ENCODE measurements around the gene RNF187. TPM values are rescaled to one million over a fixed set of nuclear protein-coding genes. Genes with fewer than 3 reads are reported as not detected.

The RNF187 gene
- total RNA-seq, 1 donor from 2014 or later, result 122 TPM

DNA sequence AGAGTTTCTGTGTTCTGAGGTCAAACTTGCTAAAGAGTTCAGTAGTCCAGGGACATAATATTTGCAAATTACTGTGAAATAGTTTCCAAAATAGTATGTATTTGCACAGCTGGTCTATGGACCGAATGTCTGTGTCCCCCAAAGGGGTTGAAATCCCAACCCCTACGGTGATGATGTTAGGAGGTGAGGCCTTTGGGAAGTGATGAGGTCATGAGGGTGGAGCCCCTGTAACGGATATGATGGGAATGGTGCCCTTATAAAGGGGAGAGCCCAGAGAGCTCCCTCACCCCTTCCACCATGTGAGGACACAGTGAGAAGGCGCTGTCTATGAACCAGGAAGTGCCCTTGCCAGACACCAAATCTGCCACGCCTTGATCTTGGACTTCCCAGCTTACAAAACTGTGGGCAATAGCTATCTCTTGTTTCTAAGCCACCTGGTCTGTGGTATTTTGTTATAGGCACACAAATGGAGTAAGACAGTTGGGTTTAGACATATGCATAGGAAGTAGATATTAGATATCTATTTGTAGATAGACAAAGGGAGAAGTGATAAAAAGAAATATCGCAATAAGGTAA, 21.7 kb downstream of the RNF187 start:
- no peak for DNase-seq (ENCODE audit: low spot score)

DNA sequence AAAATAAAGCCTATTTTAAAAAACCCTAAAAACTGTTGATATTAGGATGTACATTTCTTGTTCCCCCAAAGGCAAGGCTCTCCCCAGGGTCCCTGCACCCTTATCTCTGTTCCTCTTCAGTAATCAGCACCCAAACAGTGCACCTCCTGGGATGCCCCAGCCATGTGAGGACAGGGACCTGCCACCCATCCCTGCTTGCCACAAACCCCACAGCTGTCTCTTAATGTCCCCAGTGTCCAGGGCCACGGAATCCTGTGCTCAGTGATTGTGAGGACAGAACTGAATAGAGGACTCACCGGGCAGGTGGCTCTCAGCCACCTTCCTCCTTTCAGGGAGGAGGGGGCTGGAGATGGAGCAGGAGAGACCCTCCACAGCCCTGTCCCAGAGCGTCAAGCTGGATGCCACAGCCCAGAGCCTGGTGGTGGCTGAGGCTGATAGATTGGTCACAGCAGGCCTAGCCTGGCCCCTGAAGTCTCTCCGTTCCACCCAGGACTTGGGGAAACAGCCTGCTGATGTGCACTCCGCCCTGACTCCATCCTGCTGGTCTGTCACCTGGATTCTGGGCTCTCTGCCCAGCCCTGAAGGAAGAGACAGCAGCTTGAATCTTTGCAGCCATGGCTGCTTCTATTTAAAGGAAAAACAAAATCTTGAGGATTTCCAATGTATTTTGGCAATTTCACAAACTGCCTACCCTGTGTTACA, 23.1 kb downstream of the RNF187 start:
- no peak for DNase-seq (ENCODE audit: low spot score)

DNA sequence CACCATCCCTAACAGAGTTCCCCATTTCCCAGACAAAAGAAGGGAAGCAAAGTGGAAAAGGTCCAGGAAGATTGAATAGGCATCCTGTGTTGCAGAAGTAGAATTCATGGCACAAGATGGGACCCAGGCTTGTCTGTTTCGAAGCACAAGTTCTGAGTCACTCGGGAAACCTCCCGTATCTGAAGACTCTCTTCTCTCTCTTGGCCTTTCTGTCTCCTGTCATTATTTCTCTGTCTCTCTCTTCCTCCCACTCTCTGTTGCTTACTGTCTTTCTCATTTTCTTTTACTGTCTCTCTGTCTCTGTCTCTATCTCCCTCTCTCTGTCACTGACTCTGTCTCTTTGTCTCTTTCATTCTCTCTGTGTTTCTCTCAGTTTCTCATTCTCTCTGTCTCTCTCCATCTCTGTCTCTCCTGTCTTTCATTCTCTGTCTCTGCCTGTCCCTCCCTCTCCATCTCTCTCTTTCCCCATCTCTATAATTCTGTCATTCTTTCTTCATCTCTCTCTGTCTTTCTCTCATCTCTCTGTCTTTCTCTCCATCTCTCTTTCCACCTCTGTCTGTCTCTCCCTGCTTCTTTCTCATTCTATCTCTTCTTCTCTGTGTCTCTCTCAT, 23.7 kb downstream of the RNF187 start:
- no peak for DNase-seq (ENCODE audit: low spot score)

DNA sequence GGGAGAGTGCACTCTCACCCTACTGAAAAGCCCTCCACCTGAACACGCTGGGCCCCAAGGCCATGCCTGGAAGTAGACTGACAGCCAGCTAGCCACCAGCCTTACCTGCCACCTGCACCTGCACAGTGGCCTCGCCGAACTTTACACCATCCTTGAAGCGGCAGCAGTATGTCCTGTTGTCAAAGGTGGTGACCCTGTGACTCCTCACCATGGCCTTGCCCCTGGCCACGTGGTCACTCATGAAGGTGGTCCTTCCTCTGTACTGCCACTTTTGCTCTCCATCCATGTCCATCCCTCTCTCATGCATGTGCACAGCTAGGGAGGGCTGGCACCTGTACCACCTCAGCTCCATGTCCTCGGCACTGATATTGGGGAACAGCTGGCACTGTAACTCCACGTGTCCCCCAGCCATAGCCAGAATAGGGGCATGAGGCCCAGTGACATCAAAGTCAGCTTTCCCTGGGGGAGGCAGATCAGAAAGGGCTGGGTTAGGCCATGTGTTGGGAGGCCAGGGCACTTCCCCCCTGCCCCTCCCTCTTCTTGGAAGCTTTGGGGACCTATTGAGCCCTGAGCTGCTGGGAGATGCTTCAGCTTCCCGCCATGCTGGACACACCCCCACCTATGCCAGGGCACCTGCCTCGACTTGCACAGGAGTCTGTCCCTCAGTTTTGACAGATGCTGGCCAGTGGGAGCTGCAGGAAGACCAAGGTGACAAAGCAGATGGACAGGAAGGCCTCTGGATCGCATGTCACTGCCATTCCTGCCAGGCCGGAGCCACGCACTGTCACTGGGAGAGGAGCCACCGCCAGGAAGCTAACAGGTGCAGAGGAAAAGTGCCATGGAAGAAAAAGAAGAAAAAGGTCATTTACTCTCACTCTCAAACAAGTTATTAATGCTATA, 24.6 kb downstream of the RNF187 start:
- no peak for DNase-seq (ENCODE audit: low spot score)

DNA sequence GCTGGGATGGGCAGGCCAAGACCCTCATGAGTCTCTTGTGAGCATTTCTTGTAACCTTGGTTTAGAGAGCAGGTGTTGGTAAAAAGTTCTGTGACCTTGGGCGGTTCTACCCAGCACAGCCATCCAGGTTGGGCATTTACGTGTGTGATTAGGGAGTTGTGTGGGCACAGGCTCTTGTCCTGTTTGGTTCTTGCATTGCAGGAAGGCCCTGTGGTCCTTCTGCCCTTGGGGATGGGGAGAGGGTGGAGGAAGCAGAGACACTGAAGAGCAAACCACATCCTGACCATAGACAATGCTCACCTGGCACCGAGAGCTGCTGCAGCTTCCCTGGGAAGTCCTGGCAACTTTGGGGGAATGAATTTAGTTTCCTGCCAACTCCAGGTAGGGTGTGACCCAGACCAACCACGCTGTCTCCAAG, 25.6 kb downstream of the RNF187 start:
- DNase-seq (ENCODE audit: low spot score), result no peak

DNA sequence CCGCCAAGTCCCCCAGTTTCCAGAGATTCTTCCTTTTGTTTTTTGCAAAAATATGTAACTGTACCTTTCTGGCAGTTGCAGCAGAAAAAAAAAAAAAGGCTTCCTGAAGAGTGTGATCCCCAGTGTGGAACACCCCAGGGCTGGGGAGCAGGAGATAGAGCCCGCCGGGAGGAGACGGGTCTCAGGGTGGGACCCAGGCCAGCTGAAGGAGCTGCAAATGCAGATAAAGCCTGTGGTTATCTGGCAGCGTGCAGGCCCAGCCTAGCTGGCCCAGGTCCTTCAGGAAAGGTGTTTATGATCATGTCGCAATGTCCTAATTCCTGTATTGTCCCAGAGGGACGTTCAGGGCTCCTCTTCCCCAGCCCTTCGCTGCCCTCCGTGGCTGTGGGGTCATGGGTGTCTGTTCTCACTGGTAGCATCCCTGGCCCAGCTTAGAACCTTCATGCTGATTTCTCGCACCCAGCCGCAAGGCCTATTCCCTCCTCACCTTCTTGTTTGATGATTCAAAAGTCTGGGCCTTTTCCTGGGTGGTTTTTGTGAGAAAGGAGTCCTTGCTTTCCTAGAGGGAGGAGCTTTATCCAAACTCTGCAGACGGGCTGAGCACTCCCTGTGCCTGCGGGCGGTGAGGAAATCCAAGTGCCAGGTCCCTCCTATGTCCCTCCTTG, 26.2 kb downstream of the RNF187 start:
- DNase-seq (ENCODE audit: low spot score), result no peak

DNA sequence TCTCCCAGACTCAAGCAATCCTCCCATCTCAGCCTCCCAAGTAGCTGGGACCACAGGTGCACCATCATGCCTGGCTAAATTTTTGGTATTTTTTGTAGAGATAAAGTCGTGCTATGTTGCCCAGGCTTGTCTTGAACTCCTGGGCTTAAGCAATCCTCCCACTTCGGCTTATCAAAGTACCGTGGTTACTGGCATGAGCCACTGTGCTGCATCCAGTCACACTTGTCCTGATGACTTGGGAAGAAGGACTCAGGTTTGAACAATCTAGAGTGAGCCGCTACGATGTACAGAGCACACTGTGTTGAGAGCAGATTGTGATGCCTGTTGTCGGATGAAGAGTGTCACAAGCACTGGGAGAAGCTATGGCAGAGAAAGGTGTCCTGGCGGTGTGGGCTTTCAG, 27.2 kb downstream of the RNF187 start:
- DNase-seq (ENCODE audit: low spot score), result no peak

DNA sequence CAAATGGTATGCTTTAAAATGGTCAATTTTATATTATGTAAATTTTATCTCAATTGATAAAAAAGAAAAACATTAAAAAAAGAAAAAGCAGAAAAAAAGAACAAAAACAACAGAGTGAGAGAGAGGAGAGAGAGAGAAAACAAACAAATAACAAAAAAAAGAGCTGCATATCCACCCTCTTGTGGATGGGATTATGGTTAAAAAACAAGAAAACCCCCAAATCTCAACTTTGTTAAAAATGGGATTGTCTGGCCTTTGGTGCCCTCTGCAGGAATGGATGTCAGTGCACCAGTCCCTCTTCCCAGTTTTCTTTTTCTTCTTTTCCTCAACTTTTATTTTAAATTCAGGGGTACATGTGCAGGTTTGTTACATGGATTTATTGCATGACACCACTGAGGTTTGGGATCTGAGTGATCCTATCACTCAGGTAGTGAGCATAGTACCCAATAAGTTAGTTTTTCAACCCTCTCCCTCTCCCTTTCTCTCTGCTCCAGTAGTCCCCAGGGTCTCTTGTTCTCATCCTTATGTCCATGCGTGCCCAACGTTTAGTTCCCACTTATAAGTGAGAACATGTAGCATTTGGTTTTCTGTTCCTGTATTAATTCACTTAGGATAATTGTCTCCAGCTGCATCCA, 28.1 kb downstream of the RNF187 start:
- no peak for DNase-seq (ENCODE audit: low spot score)

DNA sequence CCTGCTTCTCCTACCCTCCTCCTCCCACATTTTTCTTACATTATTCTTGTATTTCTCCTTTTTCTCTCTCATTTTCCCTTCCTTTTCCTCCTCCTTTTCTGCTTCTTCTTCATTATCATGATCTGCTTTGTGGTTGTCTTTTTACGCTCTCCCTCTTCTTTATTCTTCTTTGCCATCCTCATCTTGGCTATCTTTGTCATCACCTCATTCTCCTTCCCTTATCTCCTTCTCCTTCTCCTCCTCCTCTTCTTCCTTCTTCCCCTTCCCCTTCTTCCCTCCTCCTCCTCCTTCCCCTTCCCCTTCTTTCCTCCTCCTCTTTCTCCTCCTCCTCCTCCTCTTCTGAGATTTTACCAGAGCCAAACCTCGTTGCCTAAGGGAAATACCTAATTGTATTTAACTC, 30.5 kb downstream of the RNF187 start:
- no peak for DNase-seq (ENCODE audit: low spot score)

DNA sequence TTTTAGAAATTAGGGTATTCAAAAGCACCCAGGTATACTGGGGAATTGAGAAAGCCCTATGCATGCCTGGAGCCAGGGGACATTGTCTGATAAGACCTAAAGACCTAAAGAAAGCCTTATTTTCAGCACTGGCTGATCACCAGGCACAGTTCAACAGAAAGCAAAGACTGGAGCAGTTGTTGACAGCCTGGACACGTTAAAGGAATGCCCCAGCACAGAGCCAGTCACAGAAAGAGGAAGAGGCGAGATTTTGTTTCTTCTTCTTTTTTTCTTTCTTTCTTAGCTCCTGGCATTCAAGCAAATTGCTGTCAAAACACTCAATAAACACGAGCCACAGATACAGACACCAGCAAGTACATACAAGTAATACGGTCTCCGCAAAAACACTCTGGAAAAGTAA, 40.4 kb downstream of the RNF187 start:
- no peak for DNase-seq (ENCODE audit: low spot score)

DNA sequence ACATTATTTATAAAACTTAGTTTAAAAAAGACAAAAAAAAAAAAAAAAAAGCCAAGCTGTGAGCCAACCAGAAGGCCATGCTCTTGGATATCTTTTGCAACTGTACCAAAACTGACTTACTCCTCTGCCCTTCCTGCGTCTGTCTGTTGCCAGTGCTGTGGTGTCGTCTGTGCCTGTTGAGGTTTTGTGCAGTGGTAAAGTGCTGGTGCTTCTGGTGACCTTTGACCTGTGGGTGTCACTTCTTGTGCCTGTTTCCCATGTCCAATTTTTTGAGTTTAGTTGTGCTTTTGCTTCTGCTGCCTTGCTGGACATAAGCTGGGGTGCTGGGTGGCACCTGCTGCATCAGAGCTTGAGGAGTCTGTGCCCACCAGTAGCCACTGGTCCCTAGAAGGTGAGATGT, 41.4 kb downstream of the RNF187 start:
- no peak for DNase-seq (ENCODE audit: low spot score)

DNA sequence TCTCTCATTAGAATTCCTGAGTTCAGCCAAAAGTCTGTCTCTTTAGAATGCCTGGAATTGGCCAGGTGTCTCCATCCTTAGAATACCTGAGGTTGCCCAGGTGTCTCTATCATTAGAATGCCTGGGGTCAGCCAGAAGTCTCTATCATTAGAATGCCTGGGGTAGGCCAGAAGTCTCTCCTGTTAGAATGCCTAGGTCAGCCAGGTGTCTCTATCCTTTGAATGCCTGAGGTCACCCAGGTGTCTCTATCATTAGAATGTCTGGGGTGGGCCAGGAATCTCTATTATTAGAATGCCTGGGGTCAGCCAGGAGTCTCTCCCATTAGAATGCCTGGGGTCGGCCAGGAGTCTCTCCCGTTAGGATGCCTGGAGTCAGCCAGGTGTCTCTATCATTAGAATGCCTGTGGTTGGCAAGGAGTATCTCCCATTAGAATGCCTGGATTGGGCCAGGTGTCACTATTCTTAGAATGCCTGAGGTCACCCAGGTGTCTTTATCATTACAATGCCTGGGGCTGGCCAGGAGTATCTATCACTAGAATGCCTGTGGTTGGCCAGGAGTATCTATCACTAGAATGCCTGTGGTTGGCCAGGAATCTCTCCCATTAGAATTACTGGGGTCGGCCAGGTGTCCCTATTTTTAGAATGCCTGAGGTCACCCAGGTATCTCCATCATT, 43.0 kb downstream of the RNF187 start:
- DNase-seq (ENCODE audit: low spot score), result no peak

DNA sequence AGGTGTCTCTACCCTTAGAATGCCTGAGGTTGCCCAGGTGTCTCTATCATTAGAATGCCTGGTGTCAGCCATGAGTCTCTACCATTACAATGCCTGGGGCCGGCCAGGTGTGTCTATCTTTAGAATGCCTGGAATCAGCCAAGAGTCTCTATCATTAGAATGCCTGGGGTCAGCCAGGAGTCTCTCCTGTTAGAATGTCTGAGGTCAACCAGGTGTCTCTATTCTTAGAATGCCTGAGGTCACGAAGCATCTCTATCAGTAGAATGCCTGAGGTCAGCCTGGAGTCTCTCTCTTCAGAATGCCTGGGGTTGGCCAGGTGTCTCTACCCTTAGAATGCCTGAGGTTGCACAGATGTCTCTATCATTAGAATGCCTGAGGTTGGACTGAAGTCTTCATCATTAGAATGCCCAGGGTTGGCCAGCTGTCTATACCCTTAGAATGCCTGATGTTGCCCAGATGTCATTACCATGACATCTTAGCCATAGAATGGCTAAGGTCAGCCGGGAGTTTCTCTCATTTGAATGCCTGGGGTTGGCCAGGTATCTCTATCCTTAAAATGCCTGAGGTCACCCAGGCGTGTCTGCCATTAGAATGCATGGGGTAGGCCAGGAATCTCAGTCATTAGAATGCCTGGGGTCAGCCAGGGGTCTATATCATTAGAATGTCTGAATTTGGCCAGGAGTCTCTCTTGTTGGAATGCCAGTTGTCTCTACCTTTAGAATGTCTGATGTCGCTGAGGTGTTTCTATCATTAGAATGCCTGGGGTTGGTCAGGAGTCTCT, 44.0 kb downstream of the RNF187 start:
- DNase-seq (ENCODE audit: low spot score), result no peak

DNA sequence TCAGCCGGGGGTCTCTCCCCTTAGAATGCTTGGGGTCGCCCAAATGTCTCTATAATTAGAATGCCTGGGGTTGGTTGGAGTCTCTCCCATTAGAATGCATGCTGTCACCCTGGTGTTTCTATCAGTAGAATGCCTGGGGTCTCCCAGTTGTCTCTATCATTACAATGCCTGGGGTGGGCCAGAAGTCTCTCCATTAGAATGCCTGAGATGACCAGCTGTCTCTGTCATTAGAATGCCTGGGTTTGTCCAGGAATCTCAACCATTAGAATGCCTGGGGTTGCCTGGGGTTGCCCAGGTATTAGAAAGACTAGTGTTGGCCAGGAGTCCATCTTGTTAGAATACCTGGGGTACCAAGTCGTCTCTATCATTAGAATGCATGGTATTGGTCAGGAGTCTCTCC, 51.6 kb downstream of the RNF187 start:
- DNase-seq (ENCODE audit: low spot score), result no peak

DNA sequence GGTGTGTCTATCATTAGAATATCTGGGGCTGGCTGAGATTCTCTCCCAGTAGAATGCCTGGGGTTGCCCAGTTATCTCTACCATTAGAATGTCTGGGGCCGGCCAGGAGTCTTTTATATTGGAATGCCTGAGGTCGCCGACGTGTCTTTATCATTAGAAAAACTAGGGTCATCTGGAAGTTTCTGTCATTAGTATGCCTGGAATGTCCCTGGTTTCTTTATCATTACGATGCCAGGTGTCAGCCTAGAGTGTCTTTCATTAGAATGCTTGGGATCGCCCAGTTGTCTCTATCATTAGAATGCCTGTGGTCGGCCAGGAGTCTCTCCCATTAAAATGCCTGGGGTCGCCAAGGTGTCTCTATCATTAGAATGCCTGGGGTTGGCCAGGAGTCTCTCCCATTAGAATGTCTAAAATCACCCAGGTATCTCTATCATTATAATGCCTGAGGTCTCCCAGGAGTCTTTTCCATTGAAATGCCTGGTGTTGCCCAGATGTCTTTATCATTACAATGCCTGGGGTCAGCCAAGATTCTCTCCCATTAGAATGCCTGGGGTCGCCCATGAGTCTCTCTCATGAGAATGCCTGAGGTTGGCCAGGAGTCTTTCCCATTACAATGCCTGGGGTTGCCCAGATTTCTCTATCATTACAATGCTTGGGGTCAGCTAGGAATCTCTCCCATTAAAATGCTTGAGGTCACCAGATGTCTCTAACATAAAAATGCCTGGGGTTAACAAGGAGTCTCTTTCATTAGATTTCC, 53.2 kb downstream of the RNF187 start:
- no peak for DNase-seq (ENCODE audit: low spot score)

DNA sequence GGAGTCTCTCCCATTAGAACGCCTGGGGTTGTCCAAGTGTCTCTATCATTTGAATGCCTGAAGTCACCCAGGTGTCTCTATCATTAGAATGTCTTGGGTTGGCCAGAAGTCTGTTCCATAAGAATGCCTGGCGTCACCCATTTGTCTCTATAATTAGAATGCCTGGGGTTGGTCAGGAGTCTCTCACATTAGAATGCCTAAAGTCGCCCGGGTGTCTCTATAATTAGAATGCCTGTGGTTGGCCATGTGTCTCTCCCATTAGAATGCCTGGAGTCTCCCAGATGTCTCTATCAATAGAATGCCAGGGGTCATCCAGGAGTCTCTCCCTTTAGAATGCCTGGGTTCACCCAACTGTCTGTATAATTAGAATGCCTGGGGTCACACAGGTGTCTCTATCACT, 54.5 kb downstream of the RNF187 start:
- no peak for DNase-seq (ENCODE audit: low spot score)

DNA sequence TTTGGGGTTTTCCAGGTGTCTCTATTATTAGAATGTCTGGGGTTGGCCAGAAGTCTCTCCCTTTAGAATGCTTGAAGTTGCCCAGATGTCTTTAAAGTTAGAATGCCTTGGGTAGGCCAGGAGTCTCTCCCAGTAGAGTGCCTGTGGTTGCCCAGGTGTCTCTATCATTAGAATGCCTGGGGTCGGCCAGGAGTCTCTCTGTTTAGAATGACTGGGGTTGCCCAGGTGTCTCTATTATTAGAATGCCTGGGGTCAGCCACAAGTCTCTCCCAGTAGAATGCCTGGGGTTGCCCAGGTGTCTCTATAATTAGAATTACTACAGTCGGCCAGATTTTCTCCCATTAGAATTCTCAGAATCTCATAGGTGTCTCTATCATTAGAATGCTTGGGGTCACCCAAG, 55.2 kb downstream of the RNF187 start:
- no peak for DNase-seq (ENCODE audit: low spot score)

DNA sequence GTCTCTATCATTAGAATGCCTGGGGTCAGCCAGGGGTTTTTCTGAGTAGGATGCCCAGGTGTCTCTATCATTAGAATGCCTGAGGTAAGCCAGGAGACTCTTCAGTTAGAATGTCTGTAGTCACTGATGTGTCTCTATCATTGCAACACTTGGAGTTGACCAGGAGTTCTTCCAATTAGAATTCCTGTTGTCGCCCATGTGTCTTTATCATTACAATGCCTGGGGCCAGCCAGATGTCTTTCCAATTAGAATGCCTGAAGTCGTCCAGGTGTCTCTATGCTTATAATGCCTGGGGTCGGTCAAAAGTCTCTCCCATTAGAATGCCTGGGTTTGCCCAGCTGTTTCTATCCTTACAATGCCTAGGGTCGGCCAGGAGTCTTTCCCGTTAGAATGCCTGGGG, 55.8 kb downstream of the RNF187 start:
- no peak for DNase-seq (ENCODE audit: low spot score)

DNA sequence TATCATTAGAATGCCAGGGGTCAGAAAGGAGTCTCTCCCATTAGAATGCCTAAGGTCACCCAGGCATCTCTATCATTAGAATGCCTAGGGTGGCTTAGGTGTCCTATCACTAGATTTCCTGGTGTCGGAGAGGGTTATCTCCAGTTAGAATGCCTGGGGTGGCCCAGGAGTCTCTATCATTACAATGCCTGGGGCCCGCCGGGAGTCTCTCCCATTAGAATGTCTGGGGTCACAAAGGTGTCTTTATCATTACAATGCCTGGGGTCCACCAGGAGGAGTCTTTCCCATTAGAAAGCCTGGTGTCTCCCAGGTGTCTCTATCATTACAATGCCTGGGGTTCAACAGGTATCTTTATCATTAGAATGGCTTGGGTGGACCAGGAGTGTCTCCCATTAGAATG, 56.2 kb downstream of the RNF187 start:
- DNase-seq (ENCODE audit: low spot score), result no peak
